Endothelial cell of umbilical vein (primary cell): ENCODE results near the gene DNTT. TPM values are rescaled to one million over a fixed set of nuclear protein-coding genes. Genes with fewer than 3 reads are reported as not detected.

Source experiments
- BruUV-seq: library from RNA; stranded (reverse); fragments of 400-500 nt; replicated peaks from 2 replicates; lab custom pipeline; 2021; lab: Mats Ljungman, UMichigan
- CTCF ChIA-PET: fragments of 300-600, 350-600 bp; sonication (Branson Sonifier 250); formaldehyde crosslinking; loops from one replicate; lab custom pipeline; 2021; ENCODE audit warnings: antibody characterized with exemption, inconsistent platforms; lab: Charles Lee
- POLR2A ChIA-PET: fragments of 300-600, 350-600 bp; sonication (Branson Sonifier 250); formaldehyde crosslinking; loops from one replicate; lab custom pipeline; 2021; ENCODE audit warnings: antibody characterized with exemption, inconsistent platforms; lab: Charles Lee
- DNase-seq: peaks from one replicate; pipeline ENCODE4 v3.0.0-alpha.2; 2011; ENCODE audit warnings: low read depth, low spot score
- FAIRE-seq: peaks from 2 replicates; lab custom pipeline; 2011; peaks lifted over from hg19 to GRCh38; lab: Jason Lieb, UNC
- H2AFZ ChIP-seq: 2 replicates; pipeline ENCODE4 v1.6.0; 2012; ENCODE audit warnings: low read depth, low read length, control low read depth, inconsistent platforms
- H3K27ac ChIP-seq: 2 replicates; pipeline ENCODE4 v1.5.1; 2011; ENCODE audit warnings: low read depth, mild to moderate bottlenecking, control low read depth, low read length, moderate library complexity; ENCODE audit not compliant: insufficient read depth
- H3K27me3 ChIP-seq, 2 experiments: 2 replicates each; pipeline versions ENCODE4 v1.6.0 to v1.6.1; 2011; ENCODE audit warnings: low read length in 2 of 2, mixed read lengths in 1 of 2; ENCODE audit not compliant: control insufficient read depth in 2 of 2, insufficient read depth in 2 of 2
- H3K36me3 ChIP-seq, 2 experiments: 2 replicates in 1 of 2; 3 replicates in 1 of 2; pipeline ENCODE4 v1.5.1; 2011; ENCODE audit warnings: low read length in 2 of 2, mild to moderate bottlenecking in 1 of 2, moderate library complexity in 1 of 2; ENCODE audit not compliant: control insufficient read depth in 2 of 2, insufficient read depth in 2 of 2; ENCODE audit errors: extremely low read depth in 1 of 2
- H3K4me1 ChIP-seq: 3 replicates; pipeline ENCODE4 v1.5.1; 2011; ENCODE audit warnings: mild to moderate bottlenecking, low read length; ENCODE audit not compliant: control insufficient read depth, insufficient read depth; ENCODE audit errors: extremely low read depth
- H3K4me2 ChIP-seq: 2 replicates; pipeline ENCODE4 v1.6.1; 2011; ENCODE audit warnings: low read length, control low read depth, mixed read lengths; ENCODE audit not compliant: insufficient read depth
- H3K4me3 ChIP-seq, 3 experiments: fragments of 200-600 bp in 1 of 3; sonication (generic), shearing (Covaris generic) in 1 of 3; replicated peaks in 1 of 3; 2 replicates each; pipeline ENCODE4 v1.5.1; 2011 to 2016; ENCODE audit warnings: control low read depth in 3 of 3, low read length in 3 of 3, mild to moderate bottlenecking in 2 of 3, inconsistent platforms in 1 of 3, low read depth in 1 of 3, moderate library complexity in 1 of 3; ENCODE audit not compliant: insufficient read depth in 1 of 3
- H3K79me2 ChIP-seq: 2 replicates; pipeline ENCODE4 v1.6.0; 2012; ENCODE audit warnings: low read length, inconsistent platforms; ENCODE audit not compliant: control insufficient read depth, insufficient read depth
- H3K9ac ChIP-seq: replicated peaks from 2 replicates; pipeline ENCODE3; 2011; ENCODE audit warnings: low read length, control low read depth; ENCODE audit not compliant: insufficient read depth; ENCODE audit errors: extremely low read depth
- H3K9me1 ChIP-seq: replicated peaks from 3 replicates; pipeline ENCODE4 v1.6.0; 2011; ENCODE audit warnings: mild to moderate bottlenecking, low read length; ENCODE audit not compliant: control insufficient read depth, insufficient read depth; ENCODE audit errors: extremely low read depth
- H3K9me3 ChIP-seq: replicated peaks from 2 replicates; pipeline ENCODE4 v1.5.1; 2012; ENCODE audit warnings: low read length, inconsistent platforms; ENCODE audit not compliant: control insufficient read depth, insufficient read depth
- H4K20me1 ChIP-seq: replicated peaks from 2 replicates; pipeline ENCODE3; 2011; ENCODE audit warnings: mild to moderate bottlenecking, low read length; ENCODE audit not compliant: control insufficient read depth, insufficient read depth; ENCODE audit errors: extremely low read depth
- FOS ChIP-seq: IDR thresholded peaks from 2 replicates; pipeline ENCODE4 v1.6.1; 2011; ENCODE audit warnings: mild to moderate bottlenecking, low read length, moderate library complexity, borderline replicate concordance; ENCODE audit not compliant: insufficient read depth
- GATA2 ChIP-seq: IDR thresholded peaks from 2 replicates; pipeline ENCODE4 v1.7.0; 2011; ENCODE audit warnings: low read depth, mild to moderate bottlenecking, moderate library complexity, mixed read lengths, low read length; ENCODE audit not compliant: insufficient read length, insufficient read depth
- JUN ChIP-seq: IDR thresholded peaks from 2 replicates; pipeline ENCODE4 v1.6.1; 2011; ENCODE audit warnings: borderline replicate concordance, low read depth; ENCODE audit not compliant: insufficient read length, insufficient read depth
- MYC ChIP-seq: IDR thresholded peaks from one replicate; pipeline ENCODE4 v1.6.1; 2011; ENCODE audit warnings: mild to moderate bottlenecking, low read depth, low read length
- POLR2A ChIP-seq: IDR thresholded peaks from 2 replicates; pipeline ENCODE4 v1.6.1; 2012; ENCODE audit warnings: low read depth, mild to moderate bottlenecking, control low read depth, low read length
- dilution Hi-C: fragments of 300-500 bp; cut with MboI; formaldehyde crosslinking; loops from one replicate; pipeline ENCODE4 v1.15.0; 2019; ENCODE audit warnings: low sequenced_read_pairs; ENCODE audit not compliant: extremely low pct_ligation_motif_present
- intact Hi-C: fragments of 100-400 bp; cut with micrococcal nuclease; formaldehyde crosslinking; loops from one replicate; pipeline ENCODE4 v1.10.0; 2022
- polyA plus RNA-seq, 4 experiments: library from polyadenylated mRNA; depleted of rRNA in 3 of 4; stranded (reverse) in 3 of 4; unstranded in 1 of 4; fragments of >200 nt; gene quantifications; 2 replicates each; pipeline versions ENCODE4 v1.2.1 to v1.2.3, GENCODE V29; 2011 to 2012; ENCODE audit warnings: missing spikeins in 1 of 4
- total RNA-seq: library from RNA; stranded (reverse); gene quantifications from 2 replicates; pipeline ENCODE4 v1.2.3, GENCODE V29; 2021
- TF ChIP-seq, protein P1 (sequence below): IDR thresholded peaks from 2 replicates; pipeline ENCODE4 v1.6.1; 2011; ENCODE audit not compliant: insufficient read depth, insufficient read length
- TF ChIP-seq, protein P2 (sequence below), 2 donors: IDR thresholded peaks; 1 replicate in 1 of 2; 2 replicates in 1 of 2; pipeline ENCODE4 v1.5.1; 2011; ENCODE audit warnings: low read length in 2 of 2, mild to moderate bottlenecking in 2 of 2, moderate library complexity in 2 of 2, control low read depth in 1 of 2, inconsistent platforms in 1 of 2, low read depth in 1 of 2; ENCODE audit not compliant: insufficient read depth in 1 of 2; ENCODE audit errors: extremely low read depth in 1 of 2

DNTT gene
- total and polyA plus RNA-seq, 2 donors (not counting 3 experiments of a cell fraction or from before 2014, with no cell fraction given) = not detected

DNA sequence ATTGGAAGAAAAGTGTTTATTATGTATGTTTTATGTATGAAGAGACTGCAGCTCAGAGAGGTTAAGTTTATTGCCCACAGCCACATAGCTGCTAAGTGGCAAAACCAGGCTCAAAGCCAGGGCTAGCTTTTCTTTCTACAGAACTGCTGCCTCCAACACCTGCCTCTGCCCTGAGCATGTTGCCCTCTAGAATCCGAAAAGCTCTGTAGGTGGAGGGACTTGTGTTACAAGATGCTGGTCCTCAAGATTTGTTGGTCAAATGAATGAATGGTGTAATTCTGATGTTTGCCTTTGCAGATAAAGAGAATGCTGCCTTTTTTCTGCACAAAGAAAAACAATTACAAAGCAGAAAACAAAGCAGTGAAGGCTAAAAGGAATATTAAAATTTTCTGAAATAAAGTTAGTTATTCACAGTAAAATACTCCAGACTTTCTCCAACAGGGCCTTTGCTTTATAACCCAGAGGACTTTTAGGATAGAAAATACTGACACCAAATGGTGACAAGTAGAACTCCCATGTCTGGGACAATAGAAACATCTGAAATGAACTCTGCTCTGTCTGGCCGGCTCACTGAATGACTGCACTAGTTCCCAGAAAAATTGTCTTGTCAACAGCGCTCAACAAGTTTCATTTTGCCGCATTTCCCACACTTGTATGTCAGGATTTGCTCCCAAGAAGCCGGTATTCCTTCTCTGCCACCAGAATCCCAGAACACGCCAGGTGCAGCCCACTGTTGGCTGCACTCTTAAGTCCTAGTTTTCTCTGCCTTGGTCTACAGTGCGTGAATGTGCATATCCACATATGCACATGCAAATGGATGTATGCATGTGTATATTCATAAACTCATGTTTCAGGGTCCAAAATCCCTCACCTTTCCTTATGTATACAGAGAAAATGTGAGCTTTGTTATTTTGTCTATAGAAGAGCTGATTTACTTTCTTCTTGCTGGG is 11.0 kb upstream of the DNTT start:
- no TSS peak for BruUV-seq
- H3K4me1 ChIP-seq = no peaks in the 10 kb centered on the region
- no peaks in the 10 kb centered on the region for H3K9me1 ChIP-seq
- H3K9me3 ChIP-seq = no peaks in the 10 kb centered on the region
- H3K4me3 ChIP-seq = no peak overlapping the region
- H2AFZ ChIP-seq = no peak overlapping the region
- no peaks in the 10 kb centered on the region for H4K20me1 ChIP-seq
- no peak overlapping the region for H3K4me2 ChIP-seq
- TF ChIP-seq FOS = no peak
- TF ChIP-seq, protein P1, sequence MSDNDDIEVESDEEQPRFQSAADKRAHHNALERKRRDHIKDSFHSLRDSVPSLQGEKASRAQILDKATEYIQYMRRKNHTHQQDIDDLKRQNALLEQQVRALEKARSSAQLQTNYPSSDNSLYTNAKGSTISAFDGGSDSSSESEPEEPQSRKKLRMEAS = no peak
- TF ChIP-seq JUN = no peak
- no peak for TF ChIP-seq MYC
- TF ChIP-seq POLR2A = no peak
- no peak for TF ChIP-seq GATA2
- TF ChIP-seq, protein P2, sequence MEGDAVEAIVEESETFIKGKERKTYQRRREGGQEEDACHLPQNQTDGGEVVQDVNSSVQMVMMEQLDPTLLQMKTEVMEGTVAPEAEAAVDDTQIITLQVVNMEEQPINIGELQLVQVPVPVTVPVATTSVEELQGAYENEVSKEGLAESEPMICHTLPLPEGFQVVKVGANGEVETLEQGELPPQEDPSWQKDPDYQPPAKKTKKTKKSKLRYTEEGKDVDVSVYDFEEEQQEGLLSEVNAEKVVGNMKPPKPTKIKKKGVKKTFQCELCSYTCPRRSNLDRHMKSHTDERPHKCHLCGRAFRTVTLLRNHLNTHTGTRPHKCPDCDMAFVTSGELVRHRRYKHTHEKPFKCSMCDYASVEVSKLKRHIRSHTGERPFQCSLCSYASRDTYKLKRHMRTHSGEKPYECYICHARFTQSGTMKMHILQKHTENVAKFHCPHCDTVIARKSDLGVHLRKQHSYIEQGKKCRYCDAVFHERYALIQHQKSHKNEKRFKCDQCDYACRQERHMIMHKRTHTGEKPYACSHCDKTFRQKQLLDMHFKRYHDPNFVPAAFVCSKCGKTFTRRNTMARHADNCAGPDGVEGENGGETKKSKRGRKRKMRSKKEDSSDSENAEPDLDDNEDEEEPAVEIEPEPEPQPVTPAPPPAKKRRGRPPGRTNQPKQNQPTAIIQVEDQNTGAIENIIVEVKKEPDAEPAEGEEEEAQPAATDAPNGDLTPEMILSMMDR (IDR thresholded peaks at IDR 0.05; ENCODE audit: extremely low read depth in 1 of 2, insufficient read depth in 1 of 2, low read depth in 1 of 2, low read length in 2 of 2) = peak; percentile 33 to 41
- dilution Hi-C loops = no loop called here
- DNase-seq (peak; percentile 52), FAIRE-seq (peak; percentile 80)
- no peak overlapping the region for H3K27ac ChIP-seq
- no peaks in the 10 kb centered on the region for H3K36me3 ChIP-seq
- ChIA-PET CTCF (interaction anchor here (0.8 to 6.9 kb wide), 12 partner anchors 13 to 599 kb away, joined by 3 to 127 read pairs (median 3); partner anchors contain the start of genes CCNJ and TCTN3), POLR2A (no interaction called here)
- no peaks in the 10 kb centered on the region for H3K79me2 ChIP-seq
- H3K9ac ChIP-seq = no peak overlapping the region
- intact Hi-C loops = loop anchor here (1.0 to 5.0 kb wide), 3 partner anchors 64 to 386 kb away; partner anchors contain the start of gene CC2D2B
- peaks cover 9 to 30% of the 10 kb centered on the region in 2 experiments for H3K27me3 ChIP-seq
